Measurements from ENCODE around the gene STAG1.

The STAG1 gene

GRCh38 chr3:136532766-136533165 is 219.4 kb downstream of the STAG1 start:
- no peak overlapping the region for H3K4me2 ChIP-seq (ENCODE audit: low read length)
- H4K12ac ChIP-seq (ENCODE audit: low read depth, low read length), result no peak overlapping the region
- no peaks in the 10 kb centered on the region for H3K4me1 ChIP-seq (ENCODE audit: control insufficient read depth in 1 of 2, insufficient read depth in 2 of 2, low read length in 2 of 2)
- no peak overlapping the region for H3K14ac ChIP-seq (ENCODE audit: low read length)
- H2BK5ac ChIP-seq (ENCODE audit: low read depth, low read length, poor library complexity), result no peak overlapping the region
- no peak overlapping the region for H2BK120ac ChIP-seq (ENCODE audit: insufficient read depth, low read length, poor library complexity)
- no peaks in the 10 kb centered on the region for H3K79me1 ChIP-seq (ENCODE audit: low read length)
- no peak overlapping the region for H3K9ac ChIP-seq (ENCODE audit: low read length)
- no peak overlapping the region for H3K27ac ChIP-seq (ENCODE audit: low read depth, low read length)
- H3K9me3 ChIP-seq (ENCODE audit: insufficient read depth, low read depth, low read length), result no peaks in the 10 kb centered on the region
- H2BK12ac ChIP-seq (ENCODE audit: low read length), result no peak overlapping the region
- peaks cover 2% of the 10 kb centered on the region in 2 experiments for H3K36me3 ChIP-seq (ENCODE audit: control insufficient read depth in 1 of 2, insufficient read depth in 2 of 2, low read length in 2 of 2)
- H3K23ac ChIP-seq (ENCODE audit: low read length), result no peak overlapping the region
- H2AFZ ChIP-seq (ENCODE audit: insufficient read depth, low read length, poor library complexity), result no peak overlapping the region
- H4K91ac ChIP-seq (ENCODE audit: low read depth, low read length), result no peak overlapping the region
- WGBS (ENCODE audit: extremely low coverage, insufficient coverage, insufficient read length), result no CpG with 5 or more reads among the region's 1 CpG
- H2AK5ac ChIP-seq (ENCODE audit: low read length), result no peak overlapping the region
- H3K18ac ChIP-seq (ENCODE audit: low read length), result no peak overlapping the region
- H4K8ac ChIP-seq (ENCODE audit: low read depth, low read length), result no peak overlapping the region
- H3K27me3 ChIP-seq (ENCODE audit: insufficient read depth, low read length), result no peaks in the 10 kb centered on the region
- no peaks in the 10 kb centered on the region for H3K79me2 ChIP-seq (ENCODE audit: control insufficient read depth, insufficient read depth, low read length, poor library complexity)
- no peak overlapping the region for H3K4me3 ChIP-seq (ENCODE audit: low read depth, low read length)
- no peak overlapping the region for H3K4ac ChIP-seq (ENCODE audit: low read depth, low read length)
- no peak for DNase-seq

- H3K27me3 ChIP-seq (ENCODE audit: insufficient read depth, low read length), result no peaks in the 10 kb centered on the region
Observed at GRCh38 chr3:136518102-136518501, 234.1 kb downstream of the STAG1 start.

GRCh38 chr3:136516656-136517055 is 235.5 kb downstream of the STAG1 start:
- no peaks in the 10 kb centered on the region for H3K9me3 ChIP-seq (ENCODE audit: insufficient read depth, low read depth, low read length)
- H3K23ac ChIP-seq (ENCODE audit: low read length), result no peak overlapping the region
- H3K36me3 ChIP-seq (ENCODE audit: control insufficient read depth in 1 of 2, insufficient read depth in 2 of 2, low read length in 2 of 2), result no peaks in the 10 kb centered on the region
- no peak overlapping the region for H4K8ac ChIP-seq (ENCODE audit: low read depth, low read length)
- no peak overlapping the region for H4K12ac ChIP-seq (ENCODE audit: low read depth, low read length)
- no peak overlapping the region for H2BK12ac ChIP-seq (ENCODE audit: low read length)
- no peaks in the 10 kb centered on the region for H3K4me1 ChIP-seq (ENCODE audit: control insufficient read depth in 1 of 2, insufficient read depth in 2 of 2, low read length in 2 of 2)
- DNase-seq, result no peak
- no peak overlapping the region for H3K27ac ChIP-seq (ENCODE audit: low read depth, low read length)
- H3K27me3 ChIP-seq (ENCODE audit: insufficient read depth, low read length), result no peaks in the 10 kb centered on the region
- H3K79me2 ChIP-seq (ENCODE audit: control insufficient read depth, insufficient read depth, low read length, poor library complexity), result no peaks in the 10 kb centered on the region
- H3K79me1 ChIP-seq (ENCODE audit: low read length), result no peaks in the 10 kb centered on the region
- no peak overlapping the region for H2AFZ ChIP-seq (ENCODE audit: insufficient read depth, low read length, poor library complexity)
- H3K4ac ChIP-seq (ENCODE audit: low read depth, low read length), result no peak overlapping the region
- no peak overlapping the region for H3K4me2 ChIP-seq (ENCODE audit: low read length)
- no peak overlapping the region for H3K9ac ChIP-seq (ENCODE audit: low read length)
- no peak overlapping the region for H2AK5ac ChIP-seq (ENCODE audit: low read length)
- no peak overlapping the region for H3K18ac ChIP-seq (ENCODE audit: low read length)
- no peak overlapping the region for H2BK5ac ChIP-seq (ENCODE audit: low read depth, low read length, poor library complexity)
- no CpG with 5 or more reads among the region's 3 CpGs for WGBS (ENCODE audit: extremely low coverage, insufficient coverage, insufficient read length)
- H2BK120ac ChIP-seq (ENCODE audit: insufficient read depth, low read length, poor library complexity), result no peak overlapping the region
- no peak overlapping the region for H3K14ac ChIP-seq (ENCODE audit: low read length)
- H4K91ac ChIP-seq (ENCODE audit: low read depth, low read length), result no peak overlapping the region
- no peak overlapping the region for H3K4me3 ChIP-seq (ENCODE audit: low read depth, low read length)

More at GRCh38 chr3:136518102-136518501, 234.1 kb downstream of the STAG1 start:
- no peak overlapping the region for H2AK5ac ChIP-seq (ENCODE audit: low read length)
- no peaks in the 10 kb centered on the region for H3K36me3 ChIP-seq (ENCODE audit: control insufficient read depth in 1 of 2, insufficient read depth in 2 of 2, low read length in 2 of 2)
- H4K8ac ChIP-seq (ENCODE audit: low read depth, low read length), result no peak overlapping the region
- no peak for DNase-seq
- no peak overlapping the region for H3K4ac ChIP-seq (ENCODE audit: low read depth, low read length)
- no peaks in the 10 kb centered on the region for H3K79me2 ChIP-seq (ENCODE audit: control insufficient read depth, insufficient read depth, low read length, poor library complexity)
- no peak overlapping the region for H2BK120ac ChIP-seq (ENCODE audit: insufficient read depth, low read length, poor library complexity)
- H4K12ac ChIP-seq (ENCODE audit: low read depth, low read length), result no peak overlapping the region
- H2AFZ ChIP-seq (ENCODE audit: insufficient read depth, low read length, poor library complexity), result no peak overlapping the region
- no peak overlapping the region for H3K9ac ChIP-seq (ENCODE audit: low read length)
- no peak overlapping the region for H2BK5ac ChIP-seq (ENCODE audit: low read depth, low read length, poor library complexity)
- no peak overlapping the region for H3K18ac ChIP-seq (ENCODE audit: low read length)
- no peak overlapping the region for H3K4me2 ChIP-seq (ENCODE audit: low read length)
- no peak overlapping the region for H3K14ac ChIP-seq (ENCODE audit: low read length)
- H3K27ac ChIP-seq (ENCODE audit: low read depth, low read length), result no peak overlapping the region
- no peaks in the 10 kb centered on the region for H3K9me3 ChIP-seq (ENCODE audit: insufficient read depth, low read depth, low read length)
- WGBS (ENCODE audit: extremely low coverage, insufficient coverage, insufficient read length), result no CpG with 5 or more reads among the region's 2 CpGs
- no peak overlapping the region for H4K91ac ChIP-seq (ENCODE audit: low read depth, low read length)
- H2BK12ac ChIP-seq (ENCODE audit: low read length), result no peak overlapping the region
- no peak overlapping the region for H3K4me3 ChIP-seq (ENCODE audit: low read depth, low read length)
- no peaks in the 10 kb centered on the region for H3K79me1 ChIP-seq (ENCODE audit: low read length)
- H3K4me1 ChIP-seq (ENCODE audit: control insufficient read depth in 1 of 2, insufficient read depth in 2 of 2, low read length in 2 of 2), result no peaks in the 10 kb centered on the region
- H3K23ac ChIP-seq (ENCODE audit: low read length), result no peak overlapping the region

- Histone ChIP-seq H4K91ac (ENCODE audit: low read depth, low read length) (no peak overlapping the region), H3K14ac (ENCODE audit: low read length) (no peak overlapping the region), H3K23ac (ENCODE audit: low read length) (no peak overlapping the region), H2AFZ (ENCODE audit: insufficient read depth, low read length, poor library complexity) (no peak overlapping the region), H3K36me3 (ENCODE audit: control insufficient read depth in 1 of 2, insufficient read depth in 2 of 2, low read length in 2 of 2) (no peaks in the 10 kb centered on the region), H3K79me1 (ENCODE audit: low read length) (no peaks in the 10 kb centered on the region), H2AK5ac (ENCODE audit: low read length) (no peak overlapping the region), H3K4me1 (ENCODE audit: control insufficient read depth in 1 of 2, insufficient read depth in 2 of 2, low read length in 2 of 2) (no peaks in the 10 kb centered on the region), H3K9ac (ENCODE audit: low read length) (no peak overlapping the region), H3K4ac (ENCODE audit: low read depth, low read length) (no peak overlapping the region), H2BK120ac (ENCODE audit: insufficient read depth, low read length, poor library complexity) (no peak overlapping the region), H3K18ac (ENCODE audit: low read length) (no peak overlapping the region), H4K8ac (ENCODE audit: low read depth, low read length) (no peak overlapping the region), H3K79me2 (ENCODE audit: control insufficient read depth, insufficient read depth, low read length, poor library complexity) (no peaks in the 10 kb centered on the region), H4K12ac (ENCODE audit: low read depth, low read length) (no peak overlapping the region), H3K4me3 (ENCODE audit: low read depth, low read length) (no peak overlapping the region), H3K9me3 (ENCODE audit: insufficient read depth, low read depth, low read length) (no peaks in the 10 kb centered on the region), H3K4me2 (ENCODE audit: low read length) (no peak overlapping the region), H3K27me3 (ENCODE audit: insufficient read depth, low read length) (no peaks in the 10 kb centered on the region), H2BK12ac (ENCODE audit: low read length) (no peak overlapping the region), H2BK5ac (ENCODE audit: low read depth, low read length, poor library complexity) (no peak overlapping the region), H3K27ac (ENCODE audit: low read depth, low read length) (no peak overlapping the region)
- DNase-seq, result no peak
- WGBS (ENCODE audit: extremely low coverage, insufficient coverage, insufficient read length), result no CpG with 5 or more reads among the region's 5 CpGs
Observed at GRCh38 chr3:136516095-136516494, 236.1 kb downstream of the STAG1 start.

Data from trophoblast cell (in vitro differentiated cells and primary cell).